C4-2B (cell line): Measurements from ENCODE around the gene WNT7A.

Source experiments
- ZFX ChIP-seq: fragments of 450-650 bp; IDR thresholded peaks from 2 replicates; pipeline ENCODE4 v1.6.1; 2017
- TF ChIP-seq, protein P1 (sequence below): fragments of 450-650 bp; conservative IDR thresholded peaks from 2 replicates; pipeline ENCODE4 v1.5.1; 2017; ENCODE audit warnings: mild to moderate bottlenecking

DNA sequence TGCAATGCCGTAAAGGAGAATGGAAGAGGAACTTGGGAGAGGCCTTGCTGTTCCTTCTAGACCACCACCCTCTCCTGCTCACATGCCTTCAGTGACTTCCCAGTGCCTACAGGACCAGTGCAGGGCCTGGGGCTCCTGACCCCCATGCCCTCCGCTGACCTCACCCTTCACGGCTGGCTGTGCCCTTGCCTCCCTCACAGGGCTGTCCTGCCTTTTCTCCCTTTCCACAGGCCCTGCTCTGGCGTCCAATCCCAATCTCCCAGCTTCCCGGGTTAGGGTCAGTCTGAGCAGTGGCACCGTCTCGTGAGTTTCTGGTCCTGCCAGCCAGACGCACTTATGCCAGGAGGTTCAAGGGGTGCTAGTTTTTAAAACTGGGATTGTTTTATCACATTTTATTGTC, 110.4 kb downstream of the WNT7A start:
- TF ChIP-seq, protein P1, sequence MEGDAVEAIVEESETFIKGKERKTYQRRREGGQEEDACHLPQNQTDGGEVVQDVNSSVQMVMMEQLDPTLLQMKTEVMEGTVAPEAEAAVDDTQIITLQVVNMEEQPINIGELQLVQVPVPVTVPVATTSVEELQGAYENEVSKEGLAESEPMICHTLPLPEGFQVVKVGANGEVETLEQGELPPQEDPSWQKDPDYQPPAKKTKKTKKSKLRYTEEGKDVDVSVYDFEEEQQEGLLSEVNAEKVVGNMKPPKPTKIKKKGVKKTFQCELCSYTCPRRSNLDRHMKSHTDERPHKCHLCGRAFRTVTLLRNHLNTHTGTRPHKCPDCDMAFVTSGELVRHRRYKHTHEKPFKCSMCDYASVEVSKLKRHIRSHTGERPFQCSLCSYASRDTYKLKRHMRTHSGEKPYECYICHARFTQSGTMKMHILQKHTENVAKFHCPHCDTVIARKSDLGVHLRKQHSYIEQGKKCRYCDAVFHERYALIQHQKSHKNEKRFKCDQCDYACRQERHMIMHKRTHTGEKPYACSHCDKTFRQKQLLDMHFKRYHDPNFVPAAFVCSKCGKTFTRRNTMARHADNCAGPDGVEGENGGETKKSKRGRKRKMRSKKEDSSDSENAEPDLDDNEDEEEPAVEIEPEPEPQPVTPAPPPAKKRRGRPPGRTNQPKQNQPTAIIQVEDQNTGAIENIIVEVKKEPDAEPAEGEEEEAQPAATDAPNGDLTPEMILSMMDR = no peak
- TF ChIP-seq ZFX = no peak
